ENCODE results near the gene NINL.
A peak's percentile ranks its signal among the peaks of the same experiment; 100 is the strongest.

The NINL gene

GRCh38 chr20:25439328-25439727, 146.0 kb downstream of the NINL start:
- no peak for DNase-seq (ENCODE audit: extremely low read depth in 1 of 2, low read depth in 1 of 2)

- DNase-seq (ENCODE audit: extremely low read depth in 1 of 2, low read depth in 1 of 2), result no peak
These were observed 148.2 kb downstream of the NINL start for GRCh38 chr20:25437153-25437581.

- DNase-seq (ENCODE audit: extremely low read depth in 1 of 2, low read depth in 1 of 2), result no peak
These were observed 160.8 kb downstream of the NINL start for GRCh38 chr20:25424536-25424935.

- DNase-seq (ENCODE audit: extremely low read depth in 1 of 2, low read depth in 1 of 2), result no peak
These were observed 163.3 kb downstream of the NINL start for GRCh38 chr20:25422032-25422431.

GRCh38 chr20:25421102-25421501, 164.2 kb downstream of the NINL start:
- DNase-seq (ENCODE audit: extremely low read depth in 1 of 2, low read depth in 1 of 2), result no peak

- DNase-seq (ENCODE audit: extremely low read depth in 1 of 2, low read depth in 1 of 2), result no peak
These were observed 166.6 kb downstream of the NINL start for GRCh38 chr20:25418776-25419175.

GRCh38 chr20:25408890-25409289, 176.4 kb downstream of the NINL start:
- DNase-seq (ENCODE audit: extremely low read depth in 1 of 2, low read depth in 1 of 2), result no peak

GRCh38 chr20:25408170-25408547, 177.2 kb downstream of the NINL start:
- DNase-seq (ENCODE audit: extremely low read depth in 1 of 2, low read depth in 1 of 2), result no peak

- DNase-seq (ENCODE audit: extremely low read depth in 1 of 2, low read depth in 1 of 2), result peak in 1 of 2 donors; percentile 53
These were observed 177.8 kb downstream of the NINL start, which contains the start of gene GINS1 for GRCh38 chr20:25407311-25408169. Gene GINS1, plus strand, starts transcription at chr20:25407673. Its CDS starts 148 bp downstream, at chr20:25407821.
